ENCODE measurements around the gene ARID4A. TPM values are rescaled to one million over a fixed set of nuclear protein-coding genes. Genes with fewer than 3 reads are reported as not detected.

The ARID4A gene
- total and polyA plus RNA-seq, 2 of the 13 experiments (the other 11 are each of a cell fraction or from before 2014, with no cell fraction given): 7.2 to 9.7 TPM

DNA sequence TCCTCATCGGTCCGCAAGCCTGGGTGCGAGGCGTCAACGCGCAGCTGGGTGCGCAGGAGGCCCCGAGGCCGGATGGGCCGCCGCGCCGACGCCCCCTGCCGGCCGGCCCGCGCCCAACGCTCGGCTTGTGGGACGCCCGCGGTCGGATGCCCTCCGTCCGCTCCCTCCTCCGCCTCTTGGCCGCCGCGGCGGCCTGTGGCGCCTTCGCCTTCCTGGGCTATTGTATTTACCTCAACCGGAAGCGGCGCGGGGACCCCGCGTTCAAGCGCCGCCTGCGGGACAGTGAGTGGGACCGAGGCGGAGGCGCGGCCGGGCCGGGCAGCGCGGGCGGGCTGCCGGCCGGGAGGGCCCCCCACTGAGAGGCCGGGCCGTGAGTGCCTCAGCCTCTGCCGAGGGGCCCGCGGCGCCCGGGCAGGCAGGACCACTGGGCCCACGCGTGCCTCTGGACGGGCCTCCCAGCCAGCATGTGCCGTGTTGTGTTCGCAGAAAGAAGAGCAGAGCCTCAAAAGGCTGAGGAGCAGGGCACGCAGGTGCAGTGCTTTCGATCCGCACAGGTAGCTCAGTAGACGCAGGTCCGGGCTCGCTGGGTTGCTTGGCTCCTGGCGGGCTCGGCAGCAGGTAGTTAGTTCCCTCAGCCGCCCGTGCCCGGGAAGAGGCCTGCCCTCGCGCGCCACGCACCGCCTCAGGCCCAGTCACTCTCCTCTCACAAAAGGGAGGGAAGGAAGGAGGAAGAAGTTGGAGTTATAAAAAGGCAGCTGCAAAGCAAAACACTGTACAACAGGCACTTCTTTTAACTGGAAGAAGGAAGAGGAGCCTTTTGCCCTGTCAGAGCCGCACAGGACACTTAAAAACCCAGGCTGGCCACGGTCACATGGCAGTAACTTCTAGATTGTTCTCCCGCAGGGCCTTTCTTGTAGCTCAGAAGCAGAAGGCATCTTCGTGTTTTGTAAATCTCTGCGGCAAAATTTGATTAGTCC lies 97.7 kb downstream of the ARID4A start, which contains the start of gene TOMM20L (continued):
- no peak for TF ChIP-seq KIAA2018 (CRISPR knock-in tag; IDR thresholded peaks at IDR 0.05; ENCODE audit: borderline replicate concordance)
- TF ChIP-seq ZNF570 (CRISPR knock-in tag; IDR thresholded peaks at IDR 0.05; ENCODE audit: borderline replicate concordance): peak; percentile 63; the same call in 1 of the 2 replicates
- peak; percentile 46 for TF ChIP-seq FOXC1 (CRISPR knock-in tag; IDR thresholded peaks at IDR 0.05; ENCODE audit: borderline replicate concordance)
- peak; percentile 57; the same call in 1 of the 2 replicates for TF ChIP-seq MTA1 (CRISPR knock-in tag; IDR thresholded peaks at IDR 0.05; ENCODE audit: borderline replicate concordance)
- TF ChIP-seq FOXO1 (CRISPR knock-in tag; IDR thresholded peaks at IDR 0.05): 0 out of 2 replicates have a peak, but pooled peaks have one; percentile 7
- peak; percentile 74; the same call in 1 of the 2 replicates for TF ChIP-seq REXO4 (CRISPR knock-in tag; IDR thresholded peaks at IDR 0.05; ENCODE audit: borderline replicate concordance)
- no peak for TF ChIP-seq ZNF136 (CRISPR knock-in tag; IDR thresholded peaks at IDR 0.05; ENCODE audit: low read depth)
- TF ChIP-seq GZF1 (CRISPR knock-in tag; IDR thresholded peaks at IDR 0.05): no peak
- TF ChIP-seq, protein P1, sequence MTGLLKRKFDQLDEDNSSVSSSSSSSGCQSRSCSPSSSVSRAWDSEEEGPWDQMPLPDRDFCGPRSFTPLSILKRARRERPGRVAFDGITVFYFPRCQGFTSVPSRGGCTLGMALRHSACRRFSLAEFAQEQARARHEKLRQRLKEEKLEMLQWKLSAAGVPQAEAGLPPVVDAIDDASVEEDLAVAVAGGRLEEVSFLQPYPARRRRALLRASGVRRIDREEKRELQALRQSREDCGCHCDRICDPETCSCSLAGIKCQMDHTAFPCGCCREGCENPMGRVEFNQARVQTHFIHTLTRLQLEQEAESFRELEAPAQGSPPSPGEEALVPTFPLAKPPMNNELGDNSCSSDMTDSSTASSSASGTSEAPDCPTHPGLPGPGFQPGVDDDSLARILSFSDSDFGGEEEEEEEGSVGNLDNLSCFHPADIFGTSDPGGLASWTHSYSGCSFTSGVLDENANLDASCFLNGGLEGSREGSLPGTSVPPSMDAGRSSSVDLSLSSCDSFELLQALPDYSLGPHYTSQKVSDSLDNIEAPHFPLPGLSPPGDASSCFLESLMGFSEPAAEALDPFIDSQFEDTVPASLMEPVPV (CRISPR knock-in tag; IDR thresholded peaks at IDR 0.05): no peak
- no peak for TF ChIP-seq SOX13 (IDR thresholded peaks at IDR 0.05)
- no peak; a peak in 1 of 4 replicates for TF ChIP-seq SOX13 (CRISPR knock-in tag; conservative IDR thresholded peaks at IDR 0.05 in 1 of 2, IDR thresholded peaks at IDR 0.05 in 1 of 2)
- no peak; the same call in 1 of the 2 replicates for TF ChIP-seq ZNF12 (CRISPR knock-in tag; IDR thresholded peaks at IDR 0.05)
- TF ChIP-seq, protein P2, sequence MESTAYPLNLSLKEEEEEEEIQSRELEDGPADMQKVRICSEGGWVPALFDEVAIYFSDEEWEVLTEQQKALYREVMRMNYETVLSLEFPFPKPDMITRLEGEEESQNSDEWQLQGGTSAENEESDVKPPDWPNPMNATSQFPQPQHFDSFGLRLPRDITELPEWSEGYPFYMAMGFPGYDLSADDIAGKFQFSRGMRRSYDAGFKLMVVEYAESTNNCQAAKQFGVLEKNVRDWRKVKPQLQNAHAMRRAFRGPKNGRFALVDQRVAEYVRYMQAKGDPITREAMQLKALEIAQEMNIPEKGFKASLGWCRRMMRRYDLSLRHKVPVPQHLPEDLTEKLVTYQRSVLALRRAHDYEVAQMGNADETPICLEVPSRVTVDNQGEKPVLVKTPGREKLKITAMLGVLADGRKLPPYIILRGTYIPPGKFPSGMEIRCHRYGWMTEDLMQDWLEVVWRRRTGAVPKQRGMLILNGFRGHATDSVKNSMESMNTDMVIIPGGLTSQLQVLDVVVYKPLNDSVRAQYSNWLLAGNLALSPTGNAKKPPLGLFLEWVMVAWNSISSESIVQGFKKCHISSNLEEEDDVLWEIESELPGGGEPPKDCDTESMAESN (CRISPR knock-in tag; conservative IDR thresholded peaks at IDR 0.05): peak; percentile 69; the same call in 1 of the 2 replicates
- TF ChIP-seq BCL6 (CRISPR knock-in tag; IDR thresholded peaks at IDR 0.05): peak; percentile 87
- peak; percentile 25; the same call in 1 of the 2 replicates for TF ChIP-seq POLR2AphosphoS5 (IDR thresholded peaks at IDR 0.05; ENCODE audit: low read depth, low read length)
- TF ChIP-seq HCFC1 (IDR thresholded peaks at IDR 0.05; ENCODE audit: low read depth, low read length): no peak

All from HepG2 (cell line).